LNCaP clone FGC (cell line): Measurements from ENCODE around the gene GRB10.

Experiments used
- DNase-seq: peaks from one replicate; pipeline ENCODE4 v3.0.0-alpha.2; 2011; ENCODE audit warnings: low read depth
- H3K4me3 ChIP-seq: 2 replicates; pipeline ENCODE4 v1.5.1; 2011; ENCODE audit warnings: mild to moderate bottlenecking, low read depth, low read length, control low read depth
- TF ChIP-seq, protein P1 (sequence below): IDR thresholded peaks from 2 replicates; pipeline ENCODE4 v1.5.1; 2012; ENCODE audit warnings: mild to moderate bottlenecking; ENCODE audit not compliant: control insufficient read depth, insufficient read depth; ENCODE audit errors: extremely low read depth

Gene GRB10

DNA sequence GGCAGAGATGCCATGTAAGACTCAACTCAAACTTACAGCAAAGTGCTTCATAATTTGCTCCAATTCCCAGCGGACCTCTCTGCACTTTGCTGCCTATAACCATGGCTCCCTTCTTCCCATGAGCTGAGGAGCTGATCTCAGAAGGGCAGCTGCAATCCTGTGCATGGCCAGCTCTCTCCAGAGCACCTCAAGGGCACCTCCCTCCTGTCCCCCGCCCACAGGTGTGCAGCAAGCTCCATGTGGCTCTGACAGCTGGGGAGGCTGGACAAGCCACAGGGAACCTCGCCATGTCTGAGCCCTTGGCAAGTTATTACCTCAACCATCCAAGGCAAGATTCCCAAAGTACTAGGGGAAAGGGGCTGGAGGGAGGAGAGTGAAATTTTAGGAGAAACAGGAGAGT, 156.4 kb downstream of the GRB10 start:
- TF ChIP-seq, protein P1, sequence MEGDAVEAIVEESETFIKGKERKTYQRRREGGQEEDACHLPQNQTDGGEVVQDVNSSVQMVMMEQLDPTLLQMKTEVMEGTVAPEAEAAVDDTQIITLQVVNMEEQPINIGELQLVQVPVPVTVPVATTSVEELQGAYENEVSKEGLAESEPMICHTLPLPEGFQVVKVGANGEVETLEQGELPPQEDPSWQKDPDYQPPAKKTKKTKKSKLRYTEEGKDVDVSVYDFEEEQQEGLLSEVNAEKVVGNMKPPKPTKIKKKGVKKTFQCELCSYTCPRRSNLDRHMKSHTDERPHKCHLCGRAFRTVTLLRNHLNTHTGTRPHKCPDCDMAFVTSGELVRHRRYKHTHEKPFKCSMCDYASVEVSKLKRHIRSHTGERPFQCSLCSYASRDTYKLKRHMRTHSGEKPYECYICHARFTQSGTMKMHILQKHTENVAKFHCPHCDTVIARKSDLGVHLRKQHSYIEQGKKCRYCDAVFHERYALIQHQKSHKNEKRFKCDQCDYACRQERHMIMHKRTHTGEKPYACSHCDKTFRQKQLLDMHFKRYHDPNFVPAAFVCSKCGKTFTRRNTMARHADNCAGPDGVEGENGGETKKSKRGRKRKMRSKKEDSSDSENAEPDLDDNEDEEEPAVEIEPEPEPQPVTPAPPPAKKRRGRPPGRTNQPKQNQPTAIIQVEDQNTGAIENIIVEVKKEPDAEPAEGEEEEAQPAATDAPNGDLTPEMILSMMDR: no peak
- H3K4me3 ChIP-seq: no peak overlapping the region
- DNase-seq: no peak

DNA sequence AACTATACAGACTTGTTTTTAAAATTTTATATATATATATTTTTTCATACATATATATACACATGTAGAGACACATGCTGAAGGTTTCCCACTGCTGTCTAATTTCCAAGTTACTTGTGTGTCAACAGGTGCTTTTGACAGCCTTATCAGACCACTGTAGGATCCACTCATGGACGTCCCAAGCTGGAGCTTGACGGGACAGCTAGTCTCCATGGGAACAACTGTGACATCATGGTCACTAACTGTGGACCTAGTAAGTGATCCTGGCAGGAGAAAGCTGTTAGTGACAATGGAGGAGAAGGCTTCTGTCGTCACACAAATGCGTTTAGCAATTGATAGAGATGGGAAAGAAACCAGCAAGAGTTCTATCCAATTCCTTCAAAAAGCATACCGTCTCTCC, 157.3 kb downstream of the GRB10 start:
- no peak overlapping the region for H3K4me3 ChIP-seq
- TF ChIP-seq, protein P1: no peak
- DNase-seq: no peak

DNA sequence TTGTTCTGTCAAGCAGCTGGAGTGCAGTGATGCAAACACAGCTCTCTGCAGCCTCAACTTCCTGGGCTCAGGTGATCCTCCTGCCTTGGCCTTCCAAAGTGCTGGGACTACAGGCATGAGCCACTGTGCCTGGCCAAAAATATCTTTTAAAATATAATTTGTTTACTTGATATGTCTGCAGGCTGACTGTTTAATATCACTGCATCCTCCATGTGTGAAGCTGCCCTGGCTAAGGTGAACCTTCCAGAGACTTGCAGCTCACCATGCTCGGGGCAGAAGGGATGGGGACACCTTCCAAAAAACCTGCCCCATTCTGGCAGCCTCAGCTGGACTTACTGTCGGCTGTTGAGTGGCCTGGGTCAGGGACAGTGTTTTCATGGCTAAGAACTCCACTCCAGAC, 159.9 kb downstream of the GRB10 start:
- no peak overlapping the region for H3K4me3 ChIP-seq
- TF ChIP-seq, protein P1: no peak
- DNase-seq: no peak

DNA sequence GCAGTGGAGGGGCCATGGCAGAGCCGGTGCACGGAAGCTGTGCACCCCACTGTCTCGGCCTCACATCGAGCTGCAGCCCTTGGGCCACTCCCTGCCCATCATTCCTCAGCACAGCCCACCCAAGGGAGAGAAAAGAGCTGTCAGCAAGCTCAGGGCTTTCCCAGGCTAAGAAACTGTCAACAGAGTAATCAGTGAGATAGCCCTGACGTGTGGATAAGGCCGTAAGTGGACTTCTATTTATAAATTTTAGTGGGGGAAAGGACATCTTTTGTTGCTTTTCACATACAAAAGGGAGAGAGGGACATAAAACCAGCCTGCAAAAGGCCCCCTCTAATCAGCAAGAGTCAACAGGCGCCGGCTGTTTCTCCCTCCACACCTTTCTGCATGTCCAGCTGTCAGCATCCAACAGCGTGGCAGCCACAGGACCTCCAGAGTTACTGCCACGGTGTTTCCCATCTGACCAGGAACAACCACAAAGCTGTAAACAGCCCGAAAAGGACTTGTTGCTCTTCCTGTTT, 160.7 kb downstream of the GRB10 start:
- no peak for DNase-seq
- TF ChIP-seq, protein P1: no peak
- no peak overlapping the region for H3K4me3 ChIP-seq

DNA sequence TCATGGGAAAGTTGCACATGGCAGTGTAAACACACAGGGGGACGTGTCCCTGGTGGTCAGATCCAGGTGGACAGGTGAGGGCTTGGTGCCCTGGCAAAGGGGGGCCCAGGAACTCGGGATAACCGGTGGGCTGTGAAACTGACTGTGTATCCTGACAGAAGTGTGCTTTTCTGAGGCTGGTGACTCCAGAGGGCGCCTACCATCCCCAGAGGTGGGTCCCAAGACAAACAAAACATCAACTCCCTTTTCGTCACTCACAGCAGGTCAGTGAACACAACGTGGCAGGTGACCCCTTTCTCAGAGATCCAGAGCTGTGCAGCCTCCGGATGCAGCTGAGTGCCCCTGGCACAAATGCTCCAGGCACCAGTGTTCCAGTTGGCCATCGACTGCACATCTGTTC, 161.5 kb downstream of the GRB10 start:
- H3K4me3 ChIP-seq: no peak overlapping the region
- TF ChIP-seq, protein P1: no peak

DNA sequence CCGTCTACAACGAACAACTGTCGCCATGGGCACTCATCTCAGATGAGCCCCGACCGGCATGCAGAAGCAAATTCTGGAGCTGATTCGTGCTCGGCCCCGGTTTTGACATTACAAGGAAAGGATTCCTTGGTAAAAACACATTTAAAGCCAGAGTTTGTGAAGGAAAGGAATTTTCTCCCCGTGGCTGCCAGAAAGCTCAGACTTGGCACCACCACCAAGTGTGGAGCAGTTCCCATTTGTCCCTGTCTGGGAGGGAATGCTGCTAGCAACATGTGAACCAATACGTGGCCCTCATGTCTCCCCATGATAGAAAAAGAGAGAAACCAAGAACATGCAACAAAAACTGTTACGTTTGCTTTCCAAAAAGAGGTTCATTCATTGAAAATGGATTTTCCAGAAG, 162.3 kb downstream of the GRB10 start:
- H3K4me3 ChIP-seq: no peak overlapping the region
- TF ChIP-seq, protein P1: no peak
- DNase-seq: no peak

More for the DNA sequence above, 161.5 kb downstream of the GRB10 start:
- no peak for DNase-seq

DNA sequence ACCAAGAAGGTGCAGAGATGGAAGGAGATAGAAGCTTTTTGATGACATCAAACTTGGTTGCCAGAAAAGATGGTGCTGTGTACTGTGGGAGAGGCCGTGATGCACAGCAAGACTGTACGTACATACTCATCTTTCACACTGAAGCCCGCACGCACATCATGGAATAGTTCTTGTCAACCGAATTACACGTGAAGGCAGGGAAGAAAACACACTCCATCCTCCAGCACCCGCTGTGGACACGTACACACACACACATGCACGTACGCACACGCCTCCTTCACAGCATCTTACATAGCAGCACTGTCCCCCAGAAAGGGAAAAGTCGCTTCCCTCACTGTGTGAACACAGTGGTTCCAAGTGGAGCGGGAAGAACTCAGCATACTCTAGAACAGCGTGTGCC, 163.0 kb downstream of the GRB10 start:
- no peak for DNase-seq
- H3K4me3 ChIP-seq: no peak overlapping the region
- TF ChIP-seq, protein P1: no peak
